PC-9 (cell line): ENCODE data around the gene FGF19. TPM values are rescaled to one million over a fixed set of nuclear protein-coding genes. Genes with fewer than 3 reads are reported as not detected.

ENCODE experiments used
- BruUV-seq: library from RNA; stranded (reverse); fragments of 400-500 nt; replicated peaks from 2 replicates; lab custom pipeline; 2021; lab: Mats Ljungman, UMichigan
- CTCF ChIA-PET: fragments of 300-600 bp; sonication (Branson Sonifier 250); formaldehyde crosslinking; loops from one replicate; lab custom pipeline; 2022; ENCODE audit warnings: antibody characterized with exemption; lab: Charles Lee
- POLR2A ChIA-PET: fragments of 300-600 bp; sonication (Branson Sonifier 250); formaldehyde crosslinking; loops from one replicate; lab custom pipeline; 2022; ENCODE audit warnings: antibody characterized with exemption; ENCODE audit not compliant: unreplicated experiment; lab: Charles Lee
- DNase-seq, 2 experiments: peaks; one replicate each; pipeline versions ENCODE4 v3.0.0 to v3.0.0-alpha.2; 2015 to 2022; ENCODE audit warnings: mixed read lengths in 1 of 2
- H2AFZ ChIP-seq: fragments of 200-600 bp; sonication (generic); 2 replicates; pipeline ENCODE4 v1.8.1; 2017; ENCODE audit warnings: antibody characterized with exemption
- H3F3A ChIP-seq: fragments of 200-600 bp; sonication (generic); 2 replicates; pipeline ENCODE4 v1.8.1; 2017; ENCODE audit warnings: antibody characterized with exemption, mild to moderate bottlenecking, low read depth; ENCODE audit not compliant: insufficient read depth
- H3K27ac ChIP-seq: fragments of 200-600 bp; sonication (generic); 2 replicates; pipeline ENCODE4 v1.6.1; 2016; ENCODE audit warnings: mixed run types
- H3K27me3 ChIP-seq: fragments of 200-600 bp; sonication (generic); 2 replicates; pipeline ENCODE4 v1.6.1; 2016; ENCODE audit warnings: low read depth, mixed run types; ENCODE audit not compliant: insufficient read depth
- H3K36me3 ChIP-seq: fragments of 200-600 bp; sonication (generic); 2 replicates; pipeline ENCODE4 v1.6.1; 2016; ENCODE audit warnings: low read depth, mixed run types
- H3K4me1 ChIP-seq: fragments of 200-600 bp; sonication (generic); replicated peaks from 2 replicates; pipeline ENCODE4 v1.6.1; 2016; ENCODE audit warnings: mixed run types; ENCODE audit not compliant: insufficient read depth
- H3K4me2 ChIP-seq: fragments of 200-600 bp; sonication (generic); 2 replicates; pipeline ENCODE4 v1.6.1; 2017; ENCODE audit warnings: mixed run types
- H3K4me3 ChIP-seq: fragments of 200-600 bp; sonication (generic); 2 replicates; pipeline ENCODE4 v1.6.1; 2016; ENCODE audit warnings: mixed run types
- H3K79me2 ChIP-seq: fragments of 200-600 bp; sonication (generic); 2 replicates; pipeline ENCODE4 v1.6.1; 2017; ENCODE audit warnings: low read depth, mixed run types
- H3K9me2 ChIP-seq: fragments of 200-600 bp; sonication (generic); 2 replicates; pipeline ENCODE4 v1.8.1; 2017; ENCODE audit warnings: mild to moderate bottlenecking; ENCODE audit not compliant: insufficient read depth
- H3K9me3 ChIP-seq: fragments of 200-600 bp; sonication (generic); 2 replicates; pipeline ENCODE4 v1.8.1; 2016; ENCODE audit warnings: low read depth; ENCODE audit not compliant: insufficient read depth
- H4K20me1 ChIP-seq: fragments of 200-600 bp; sonication (generic); 2 replicates; pipeline ENCODE4 v1.8.1; 2017; ENCODE audit not compliant: insufficient read depth
- CTCF ChIP-seq: fragments of 200-600 bp; sonication (generic); conservative IDR thresholded peaks from 2 replicates; pipeline ENCODE4 v1.6.1; 2017; ENCODE audit warnings: mixed run types, antibody characterized with exemption, mild to moderate bottlenecking, moderate library complexity
- EZH2 ChIP-seq: fragments of 200-600 bp; sonication (generic); IDR thresholded peaks from 2 replicates; pipeline ENCODE4 v1.8.0; 2017; ENCODE audit warnings: antibody characterized with exemption, low read depth
- intact Hi-C: fragments of 100-400 bp; cut with micrococcal nuclease; formaldehyde crosslinking; loops from one replicate; pipeline ENCODE4 v1.10.0; 2022; ENCODE audit not compliant: unreplicated experiment
- total RNA-seq: library from RNA; stranded (reverse); gene quantifications from 2 replicates; pipeline ENCODE4 v1.2.3, GENCODE V29; 2021

The FGF19 gene
- total RNA-seq, 1 experiment from 2014 or later: 2.0 TPM

GRCh38 chr11:69657456-69657910, 46.3 kb downstream of the FGF19 start:
- no peak overlapping the region for H3K4me3 ChIP-seq
- no TSS peak for BruUV-seq
- H3K36me3 ChIP-seq: peaks cover 12% of the 10 kb centered on the region
- H3K9me3 ChIP-seq: no peaks in the 10 kb centered on the region
- peaks cover 23% of the 10 kb centered on the region for H4K20me1 ChIP-seq
- no peaks in the 10 kb centered on the region for H3K9me2 ChIP-seq
- DNase-seq: no peak
- ChIA-PET POLR2A (no interaction called here), CTCF (interaction anchor here (0.6 kb wide), 1 partner anchor 561 kb away, joined by 3 read pairs; no protein-coding TSS in a partner anchor)
- no peaks in the 10 kb centered on the region for H3K27me3 ChIP-seq
- intact Hi-C loops: no loop called here
- no peak overlapping the region for H3K27ac ChIP-seq
- H3K4me2 ChIP-seq: no peak overlapping the region
- no peak overlapping the region for H2AFZ ChIP-seq
- H3K79me2 ChIP-seq: no peaks in the 10 kb centered on the region
- TF ChIP-seq EZH2 (no peak), CTCF (no peak)
- H3K4me1 ChIP-seq: peaks cover 18% of the 10 kb centered on the region
- peaks cover 33% of the 10 kb centered on the region for H3F3A ChIP-seq

- ChIA-PET CTCF (interaction anchor here (0.6 kb wide), 2 partner anchors 341 to 560 kb away, joined by 3 read pairs; no protein-coding TSS in a partner anchor), POLR2A (interaction anchor here (0.6 kb wide), 1 partner anchor 250 kb away, joined by 3 read pairs; no protein-coding TSS in a partner anchor)
- H3K27ac ChIP-seq: no peak overlapping the region
- H3K4me3 ChIP-seq: no peak overlapping the region
- peaks cover 40% of the 10 kb centered on the region for H3F3A ChIP-seq
- no peak for DNase-seq
- peaks cover 18% of the 10 kb centered on the region for H3K36me3 ChIP-seq
- H3K9me2 ChIP-seq: no peaks in the 10 kb centered on the region
- BruUV-seq: no TSS peak
- H2AFZ ChIP-seq: no peak overlapping the region
- H4K20me1 ChIP-seq: peaks cover 29% of the 10 kb centered on the region
- TF ChIP-seq CTCF (no peak), EZH2 (no peak)
- H3K4me2 ChIP-seq: no peak overlapping the region
- no peaks in the 10 kb centered on the region for H3K79me2 ChIP-seq
- H3K27me3 ChIP-seq: no peaks in the 10 kb centered on the region
- no peaks in the 10 kb centered on the region for H3K9me3 ChIP-seq
- H3K4me1 ChIP-seq: peaks cover 18% of the 10 kb centered on the region
- intact Hi-C loops: no loop called here
Observed at GRCh38 chr11:69656536-69657455, 47.0 kb downstream of the FGF19 start.

DNA sequence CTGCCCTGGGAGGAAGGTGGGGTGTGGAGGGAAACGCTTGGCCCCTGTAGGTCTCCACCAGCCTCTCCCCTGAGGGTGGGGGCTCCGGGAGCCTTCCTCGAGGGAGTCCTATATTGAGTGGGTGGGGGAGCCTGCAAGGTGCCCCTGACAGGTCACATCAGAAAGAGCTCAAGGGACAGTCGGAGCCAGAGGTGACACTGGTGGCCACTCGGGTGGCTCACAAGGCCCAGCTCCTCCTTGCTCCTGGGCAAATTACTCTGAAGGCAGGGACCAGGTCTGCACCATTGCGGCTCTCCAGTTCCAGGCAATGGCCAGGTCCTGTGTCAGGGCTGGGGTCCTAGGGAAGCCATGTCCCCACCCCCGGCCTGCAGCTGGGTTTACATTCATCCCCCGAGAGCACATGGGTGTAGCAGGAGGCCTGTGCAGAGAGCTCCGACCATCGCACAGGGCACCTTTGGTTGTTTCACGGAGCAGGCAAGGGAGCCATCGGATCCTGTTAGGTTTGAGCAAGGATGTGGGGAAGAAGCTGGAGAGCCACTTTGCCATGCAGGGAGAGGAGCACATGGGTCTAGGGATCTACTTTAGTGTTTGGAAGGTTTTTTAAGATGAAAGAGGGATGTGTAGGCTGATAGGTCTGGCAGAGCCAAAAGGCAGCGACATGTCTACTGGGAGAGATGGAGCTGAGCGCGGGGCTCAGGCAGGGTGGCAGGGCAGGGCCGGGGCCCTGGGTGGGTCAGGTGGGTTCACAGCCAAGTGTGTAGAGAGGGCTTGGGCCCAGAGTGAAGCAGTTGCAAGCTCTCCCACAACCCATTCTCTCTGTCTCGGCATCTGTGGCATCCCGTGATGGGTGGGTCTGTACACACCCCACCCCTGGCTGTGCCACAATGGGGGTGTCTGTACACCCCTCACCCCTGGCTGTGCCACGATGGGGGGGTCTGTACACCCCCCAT, 48.1 kb downstream of the FGF19 start:
- no peaks in the 10 kb centered on the region for H3K79me2 ChIP-seq
- POLR2A ChIA-PET: no interaction called here
- peaks cover 51% of the 10 kb centered on the region for H3F3A ChIP-seq
- peaks cover 18% of the 10 kb centered on the region for H3K4me1 ChIP-seq
- CTCF ChIA-PET: interaction anchor here (1.5 kb wide), 1 partner anchor 12 kb away, joined by 3 read pairs; no protein-coding TSS in a partner anchor
- no peaks in the 10 kb centered on the region for H3K9me2 ChIP-seq
- peaks cover 28% of the 10 kb centered on the region for H3K36me3 ChIP-seq
- H4K20me1 ChIP-seq: peaks cover 40% of the 10 kb centered on the region
- no peaks in the 10 kb centered on the region for H3K27me3 ChIP-seq
- no peak for DNase-seq
- no peaks in the 10 kb centered on the region for H3K9me3 ChIP-seq
- peak overlapping the region; percentile 2 for H3K27ac ChIP-seq
- BruUV-seq: no TSS peak
- TF ChIP-seq CTCF: no peak
- TF ChIP-seq EZH2: no peak
- H3K4me3 ChIP-seq: no peak overlapping the region
- H2AFZ ChIP-seq: no peak overlapping the region
- intact Hi-C loops: no loop called here
- peak overlapping the region; percentile 16; the same call in 1 of the 2 replicates for H3K4me2 ChIP-seq
